Endodermal cell (in vitro differentiated cells): Measurements from ENCODE around the gene RERE. TPM values are rescaled to one million over a fixed set of nuclear protein-coding genes. Genes with fewer than 3 reads are reported as not detected.

Experiments used
- DNase-seq: peaks from one replicate; pipeline ENCODE4 v3.0.0-alpha.2; 2017
- H3K27ac ChIP-seq: 2 replicates; pipeline ENCODE4 v1.5.1; 2013; ENCODE audit warnings: mild to moderate bottlenecking, low read depth, low read length, moderate library complexity
- H3K27me3 ChIP-seq: 2 replicates; pipeline ENCODE4 v1.6.1; 2013; ENCODE audit warnings: mild to moderate bottlenecking, low read length, moderate library complexity; ENCODE audit not compliant: insufficient read depth, control insufficient read depth, poor library complexity, severe bottlenecking
- H3K36me3 ChIP-seq: 2 replicates; pipeline ENCODE4 v1.7.0; 2013; ENCODE audit warnings: mild to moderate bottlenecking, low read length, moderate library complexity; ENCODE audit not compliant: control insufficient read depth, insufficient read depth
- H3K4me1 ChIP-seq: one replicate; pipeline ENCODE4 v1.7.0; 2013; ENCODE audit warnings: low read length; ENCODE audit not compliant: control insufficient read depth, insufficient read depth
- H3K4me3 ChIP-seq: 2 replicates; pipeline ENCODE4 v1.5.1; 2013; ENCODE audit warnings: mild to moderate bottlenecking, low read length, moderate library complexity
- H3K9ac ChIP-seq: 2 replicates; pipeline ENCODE4 v1.6.1; 2013; ENCODE audit warnings: mild to moderate bottlenecking, low read length, moderate library complexity; ENCODE audit not compliant: poor library complexity, severe bottlenecking; ENCODE audit errors: extremely low read depth
- H3K9me3 ChIP-seq: 2 replicates; pipeline ENCODE4 v1.6.1; 2013; ENCODE audit warnings: mild to moderate bottlenecking, low read length, moderate library complexity; ENCODE audit not compliant: control insufficient read depth
- H3K27ac Mint-ChIP-seq: 2 replicates; pipeline ENCODE4 v1.8.0; 2020; ENCODE audit warnings: mixed read lengths
- H3K27me3 Mint-ChIP-seq: 2 replicates; pipeline ENCODE4 v1.8.0; 2021; ENCODE audit warnings: mild to moderate bottlenecking, mixed read lengths; ENCODE audit not compliant: insufficient read depth
- H3K36me3 Mint-ChIP-seq: 2 replicates; pipeline ENCODE4 v1.8.0; 2020; ENCODE audit warnings: low read depth, mixed read lengths
- H3K4me1 Mint-ChIP-seq: 2 replicates; pipeline ENCODE4 v1.8.0; 2020; ENCODE audit warnings: mixed read lengths
- H3K4me3 Mint-ChIP-seq: 2 replicates; pipeline ENCODE4 v1.8.0; 2020; ENCODE audit warnings: mild to moderate bottlenecking, moderate library complexity, mixed read lengths
- H3K9me3 Mint-ChIP-seq: 2 replicates; pipeline ENCODE4 v1.8.0; 2020; ENCODE audit warnings: mild to moderate bottlenecking, mixed read lengths
- WGBS, 2 experiments: methylation state at CpG; one replicate each; pipeline versions ENCODE4 v1.1.5 to v1.1.7; 2013; ENCODE audit warnings: missing lambda C conversion rate in 2 of 2, mixed read lengths in 1 of 2; ENCODE audit not compliant: insufficient coverage in 1 of 2, insufficient read length in 1 of 2; 5-methylcytosine and 5-hydroxymethylcytosine counted together
- total RNA-seq, 2 donors: library from RNA; stranded (reverse); fragmentation: NEBNext Ultra II Directional in 1 of 2; extraction: Animal tissue kit (Norgen Biotek cat#: 25700) in 1 of 2; gene quantifications; 2 replicates in 1 of 2; 3 replicates in 1 of 2; pipeline ENCODE4 v1.2.1, GENCODE V29; 2021
- TF ChIP-seq, protein P1 (sequence below): fragments of 200-600 bp; sonication (generic); conservative IDR thresholded peaks from 2 replicates; pipeline ENCODE4 v1.5.0; 2021; ENCODE audit warnings: antibody characterized with exemption, mild to moderate bottlenecking

RERE gene
- total RNA-seq, 2 donors from 2014 or later: 159 to 179 TPM

DNA sequence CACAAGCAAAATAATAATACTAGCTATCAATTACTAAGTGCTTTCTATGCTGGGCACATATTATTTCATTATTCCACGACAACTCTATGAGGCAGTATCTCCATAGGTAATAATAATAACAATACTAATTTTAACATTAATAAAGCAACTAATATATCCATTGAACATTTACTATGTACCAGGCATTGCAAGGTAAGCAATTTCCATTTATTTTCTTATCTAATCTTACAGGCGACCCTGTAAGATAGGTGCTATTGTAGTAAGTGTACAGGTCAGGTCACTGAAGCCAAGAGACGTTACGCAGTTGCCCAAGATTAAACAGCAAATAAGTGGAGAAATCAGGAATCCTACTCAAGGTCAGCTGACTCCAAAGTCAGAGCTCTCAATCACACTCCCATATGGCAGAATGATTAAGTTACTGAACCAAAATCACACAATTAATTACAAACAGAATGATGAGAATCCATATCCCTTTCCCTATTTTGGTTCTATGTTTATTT, 301.1 kb downstream of the RERE start:
- Mint-ChIP-seq H3K27ac (no peak overlapping the region), H3K27me3 (no peaks in the 10 kb centered on the region), H3K36me3 (peaks cover 19% of the 10 kb centered on the region), H3K4me1 (peaks cover 26% of the 10 kb centered on the region), H3K9me3 (no peaks in the 10 kb centered on the region), H3K4me3 (no peak overlapping the region)
- H3K9me3 ChIP-seq: no peaks in the 10 kb centered on the region
- TF ChIP-seq, protein P1, sequence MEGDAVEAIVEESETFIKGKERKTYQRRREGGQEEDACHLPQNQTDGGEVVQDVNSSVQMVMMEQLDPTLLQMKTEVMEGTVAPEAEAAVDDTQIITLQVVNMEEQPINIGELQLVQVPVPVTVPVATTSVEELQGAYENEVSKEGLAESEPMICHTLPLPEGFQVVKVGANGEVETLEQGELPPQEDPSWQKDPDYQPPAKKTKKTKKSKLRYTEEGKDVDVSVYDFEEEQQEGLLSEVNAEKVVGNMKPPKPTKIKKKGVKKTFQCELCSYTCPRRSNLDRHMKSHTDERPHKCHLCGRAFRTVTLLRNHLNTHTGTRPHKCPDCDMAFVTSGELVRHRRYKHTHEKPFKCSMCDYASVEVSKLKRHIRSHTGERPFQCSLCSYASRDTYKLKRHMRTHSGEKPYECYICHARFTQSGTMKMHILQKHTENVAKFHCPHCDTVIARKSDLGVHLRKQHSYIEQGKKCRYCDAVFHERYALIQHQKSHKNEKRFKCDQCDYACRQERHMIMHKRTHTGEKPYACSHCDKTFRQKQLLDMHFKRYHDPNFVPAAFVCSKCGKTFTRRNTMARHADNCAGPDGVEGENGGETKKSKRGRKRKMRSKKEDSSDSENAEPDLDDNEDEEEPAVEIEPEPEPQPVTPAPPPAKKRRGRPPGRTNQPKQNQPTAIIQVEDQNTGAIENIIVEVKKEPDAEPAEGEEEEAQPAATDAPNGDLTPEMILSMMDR: no peak
- H3K27me3 ChIP-seq: no peaks in the 10 kb centered on the region
- no peak overlapping the region for H3K27ac ChIP-seq
- 94 to 100% methylated on average over 2 to 4 of the region's 4 CpGs for WGBS, 2 experiments
- H3K36me3 ChIP-seq: peaks cover 13% of the 10 kb centered on the region
- no peak for DNase-seq
- H3K4me3 ChIP-seq: no peak overlapping the region
- H3K9ac ChIP-seq: no peak overlapping the region
- H3K4me1 ChIP-seq: no peaks in the 10 kb centered on the region

- H3K27me3 Mint-ChIP-seq: no peaks in the 10 kb centered on the region
- TF ChIP-seq, protein P1: no peak
- 92 to 93% methylated on average over 5 to 6 of the region's 6 CpGs for WGBS, 2 experiments
- no peaks in the 10 kb centered on the region for H3K9me3 Mint-ChIP-seq
- H3K36me3 Mint-ChIP-seq: peaks cover 38% of the 10 kb centered on the region
- Histone ChIP-seq H3K27me3 (no peaks in the 10 kb centered on the region), H3K9me3 (no peaks in the 10 kb centered on the region), H3K27ac (no peak overlapping the region), H3K4me1 (no peaks in the 10 kb centered on the region), H3K9ac (no peak overlapping the region), H3K36me3 (peaks cover 30% of the 10 kb centered on the region), H3K4me3 (no peak overlapping the region)
- H3K27ac Mint-ChIP-seq: no peak overlapping the region
- no peak overlapping the region for H3K4me3 Mint-ChIP-seq
- peaks cover 12% of the 10 kb centered on the region for H3K4me1 Mint-ChIP-seq
- no peak for DNase-seq
Measured at GRCh38 chr1:8512504-8512903, 304.9 kb downstream of the RERE start.

GRCh38 chr1:8510041-8510823, 307.2 kb downstream of the RERE start:
- H3K4me1 ChIP-seq: no peaks in the 10 kb centered on the region
- peaks cover 49% of the 10 kb centered on the region for H3K36me3 ChIP-seq
- H3K9me3 ChIP-seq: no peaks in the 10 kb centered on the region
- H3K4me3 ChIP-seq: no peak overlapping the region
- H3K9ac ChIP-seq: no peak overlapping the region
- no peak for DNase-seq
- TF ChIP-seq, protein P1: no peak
- peak overlapping the region; percentile 9 for H3K27ac ChIP-seq
- Mint-ChIP-seq H3K36me3 (peaks cover 46% of the 10 kb centered on the region), H3K4me3 (no peak overlapping the region), H3K9me3 (no peaks in the 10 kb centered on the region), H3K4me1 (peaks cover 5% of the 10 kb centered on the region), H3K27me3 (no peaks in the 10 kb centered on the region), H3K27ac (no peak overlapping the region)
- 87 to 91% methylated on average over 5 to 9 of the region's 9 CpGs for WGBS, 2 experiments
- H3K27me3 ChIP-seq: no peaks in the 10 kb centered on the region
